ENCODE measurements around the gene XRN2.

DNA sequence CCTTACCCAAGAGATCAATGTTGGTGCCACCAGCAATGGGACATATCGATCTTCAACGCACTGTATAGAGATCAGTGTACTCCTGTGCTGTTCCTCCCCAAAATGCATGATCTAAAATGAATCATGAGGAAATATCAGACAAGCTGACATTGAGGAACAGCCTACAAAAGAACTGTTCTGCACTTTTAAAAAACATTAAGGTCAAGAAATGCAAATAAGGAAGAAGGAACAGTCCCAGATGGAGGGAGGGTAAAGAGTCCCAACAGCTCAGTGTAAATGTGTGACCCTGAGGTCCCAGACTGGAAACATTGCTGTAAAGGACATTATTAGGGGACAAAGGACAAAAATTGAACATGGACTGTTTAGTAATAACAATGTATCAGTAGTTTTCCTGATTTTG is 24.3 kb upstream of the XRN2 start:
- TF ChIP-seq POLR2A (IDR thresholded peaks at IDR 0.05; ENCODE audit: low read length): no peak
- no peak for TF ChIP-seq GATA1 (IDR thresholded peaks at IDR 0.05; ENCODE audit: low read depth, low read length)

All from erythroblast (primary cell).